ENCODE data around the gene GGT1.

DNA sequence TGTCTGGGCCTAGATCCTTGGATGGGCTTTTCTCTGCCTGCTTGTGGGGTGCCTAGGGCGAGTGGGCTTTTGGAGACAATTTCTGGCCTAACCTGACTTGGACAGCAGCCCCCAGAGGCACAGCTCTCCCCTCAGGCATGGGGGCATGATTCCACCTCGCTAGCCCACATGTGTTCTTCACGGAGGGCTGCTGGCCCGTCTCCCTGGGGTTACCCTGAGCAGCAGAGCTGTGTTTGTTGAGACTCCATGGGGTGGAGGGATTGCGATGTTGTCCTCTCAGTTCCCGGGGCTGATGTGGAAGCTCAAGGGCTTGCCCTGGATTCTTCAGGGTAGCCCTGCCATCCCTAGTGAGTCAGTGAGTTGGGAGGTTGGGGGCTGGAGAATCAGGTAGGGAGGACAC is 7.8 kb upstream of the GGT1 start:
- TF ChIP-seq POLR2A (IDR thresholded peaks at IDR 0.05) = no peak
- TF ChIP-seq, protein P1, sequence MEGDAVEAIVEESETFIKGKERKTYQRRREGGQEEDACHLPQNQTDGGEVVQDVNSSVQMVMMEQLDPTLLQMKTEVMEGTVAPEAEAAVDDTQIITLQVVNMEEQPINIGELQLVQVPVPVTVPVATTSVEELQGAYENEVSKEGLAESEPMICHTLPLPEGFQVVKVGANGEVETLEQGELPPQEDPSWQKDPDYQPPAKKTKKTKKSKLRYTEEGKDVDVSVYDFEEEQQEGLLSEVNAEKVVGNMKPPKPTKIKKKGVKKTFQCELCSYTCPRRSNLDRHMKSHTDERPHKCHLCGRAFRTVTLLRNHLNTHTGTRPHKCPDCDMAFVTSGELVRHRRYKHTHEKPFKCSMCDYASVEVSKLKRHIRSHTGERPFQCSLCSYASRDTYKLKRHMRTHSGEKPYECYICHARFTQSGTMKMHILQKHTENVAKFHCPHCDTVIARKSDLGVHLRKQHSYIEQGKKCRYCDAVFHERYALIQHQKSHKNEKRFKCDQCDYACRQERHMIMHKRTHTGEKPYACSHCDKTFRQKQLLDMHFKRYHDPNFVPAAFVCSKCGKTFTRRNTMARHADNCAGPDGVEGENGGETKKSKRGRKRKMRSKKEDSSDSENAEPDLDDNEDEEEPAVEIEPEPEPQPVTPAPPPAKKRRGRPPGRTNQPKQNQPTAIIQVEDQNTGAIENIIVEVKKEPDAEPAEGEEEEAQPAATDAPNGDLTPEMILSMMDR (IDR thresholded peaks at IDR 0.05) = no peak
